GM18519 (cell line): Measurements from ENCODE around the gene APOE.
"Not testable (repeated sequence)": the region's sequence is repeated elsewhere in the genome, so short reads cannot be mapped to it uniquely, and the experiment has no call there.

Experiments used
- ATAC-seq: cut with Tn5 transposase; IDR thresholded peaks from one replicate; pipeline ENCODE4 v1.9.1; 2021; ENCODE audit warnings: mild to moderate bottlenecking, moderate library complexity; ENCODE audit not compliant: unreplicated experiment, low FRiP score

The APOE gene

GRCh38 chr19:44883922-44884321 is 21.7 kb upstream of the APOE start:
- no peak for ATAC-seq

- no peak for ATAC-seq
These were observed 21.0 kb upstream of the APOE start for GRCh38 chr19:44884566-44884965.

- ATAC-seq, result no peak
These were observed 19.5 kb upstream of the APOE start for GRCh38 chr19:44886141-44886540.

- ATAC-seq, result no peak
These were observed 17.9 kb upstream of the APOE start for GRCh38 chr19:44887648-44888047.

- ATAC-seq, result not testable (repeated sequence)
These were observed 17.3 kb upstream of the APOE start for GRCh38 chr19:44888335-44888734.

- ATAC-seq, result no peak
These were observed 15.7 kb upstream of the APOE start for GRCh38 chr19:44889830-44890365.

- ATAC-seq, result peak; percentile 72
These were observed 15.1 kb upstream of the APOE start for GRCh38 chr19:44890366-44891015.

- no peak for ATAC-seq
These were observed 14.3 kb upstream of the APOE start, which contains the start of gene TOMM40 for GRCh38 chr19:44891016-44891882. TSS of gene TOMM40 (plus strand) at chr19:44891254. CDS start at chr19:44891416, 162 bp downstream.

GRCh38 chr19:44892932-44893331 is 12.7 kb upstream of the APOE start:
- no peak for ATAC-seq

- ATAC-seq, result no peak
These were observed 12.1 kb upstream of the APOE start for GRCh38 chr19:44893332-44894051.

GRCh38 chr19:44894052-44894400 is 11.6 kb upstream of the APOE start:
- no peak for ATAC-seq

- no peak for ATAC-seq
These were observed 10.7 kb upstream of the APOE start for GRCh38 chr19:44894946-44895345.

- no peak for ATAC-seq
These were observed 7.8 kb upstream of the APOE start for GRCh38 chr19:44897835-44898234.

GRCh38 chr19:44900328-44901244 is 5.0 kb upstream of the APOE start:
- ATAC-seq, result no peak

GRCh38 chr19:44903216-44903601 is 2.4 kb upstream of the APOE start:
- no peak for ATAC-seq

- no peak for ATAC-seq
These were observed 1.8 kb upstream of the APOE start for GRCh38 chr19:44903602-44904425.

- no peak for ATAC-seq
These were observed 1.1 kb upstream of the APOE start for GRCh38 chr19:44904426-44904994.

GRCh38 chr19:44907613-44908012 is 2.0 kb downstream of the APOE start:
- no peak for ATAC-seq
